COLO668 (cell line): ENCODE results near the gene OCA2.

Experiments
- DNase-seq: peaks from one replicate; lab custom pipeline; 2025; ENCODE audit not compliant: unreplicated experiment; lab: John Stamatoyannopoulos, UW

The OCA2 gene

GRCh38 chr15:28004143-28005003 lies 94.7 kb downstream of the OCA2 start:
- DNase-seq, result no peak

GRCh38 chr15:28003302-28004037 lies 95.6 kb downstream of the OCA2 start:
- no peak for DNase-seq

DNA sequence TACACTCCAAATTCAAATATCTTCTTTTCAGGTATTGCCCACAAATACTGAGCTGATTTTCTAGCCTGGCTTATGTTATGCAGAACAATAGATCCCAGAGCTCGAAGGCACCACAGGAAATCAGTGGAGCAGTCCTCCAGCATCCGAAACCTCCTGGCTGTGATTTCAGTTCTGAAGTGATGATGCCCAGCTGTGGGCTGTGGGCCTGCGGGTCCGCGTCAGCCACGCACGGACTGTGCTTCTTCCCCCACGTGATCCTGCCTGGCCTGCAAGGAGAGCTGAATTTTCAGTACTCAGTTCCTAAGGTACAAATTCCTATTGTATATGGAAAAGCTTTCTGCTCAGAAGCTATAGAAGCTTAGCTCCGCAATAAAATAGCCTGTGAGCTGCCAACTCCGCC lies 96.2 kb downstream of the OCA2 start:
- no peak for DNase-seq

DNA sequence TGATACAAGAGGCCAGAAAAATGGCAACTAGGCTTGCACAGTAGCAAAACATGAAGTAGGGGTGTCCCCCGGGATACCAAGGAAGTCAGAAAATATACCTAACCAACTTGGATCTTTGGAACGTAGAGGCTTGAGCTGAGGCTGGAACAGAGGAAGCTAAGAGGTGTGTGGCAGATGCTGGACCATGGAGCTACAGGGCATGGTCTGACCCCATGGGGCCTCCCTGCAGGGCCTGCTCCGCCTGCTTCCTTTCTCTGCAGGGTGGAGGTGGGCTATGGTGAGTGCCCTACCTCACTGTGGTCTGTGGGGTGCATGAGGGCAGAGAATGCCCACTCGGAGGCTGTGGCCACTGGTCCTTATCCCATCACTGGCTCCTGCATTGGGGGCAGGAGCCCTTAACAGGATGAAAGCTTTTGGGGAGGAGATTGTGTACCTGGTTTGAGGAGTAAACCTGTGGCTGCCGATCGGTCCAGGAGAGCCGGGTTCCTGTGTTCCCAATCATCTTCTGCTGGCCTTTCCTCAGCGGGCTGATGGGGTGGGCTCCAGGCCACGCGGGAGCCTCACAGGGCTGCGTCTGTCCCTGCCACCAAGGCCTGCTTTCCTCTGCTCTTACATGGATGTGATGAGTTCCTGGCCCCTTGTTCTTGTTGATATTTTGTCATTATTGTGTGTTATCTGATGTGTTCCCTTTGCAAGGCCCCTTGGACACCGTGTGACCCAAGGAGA lies 96.8 kb downstream of the OCA2 start:
- no peak for DNase-seq

DNA sequence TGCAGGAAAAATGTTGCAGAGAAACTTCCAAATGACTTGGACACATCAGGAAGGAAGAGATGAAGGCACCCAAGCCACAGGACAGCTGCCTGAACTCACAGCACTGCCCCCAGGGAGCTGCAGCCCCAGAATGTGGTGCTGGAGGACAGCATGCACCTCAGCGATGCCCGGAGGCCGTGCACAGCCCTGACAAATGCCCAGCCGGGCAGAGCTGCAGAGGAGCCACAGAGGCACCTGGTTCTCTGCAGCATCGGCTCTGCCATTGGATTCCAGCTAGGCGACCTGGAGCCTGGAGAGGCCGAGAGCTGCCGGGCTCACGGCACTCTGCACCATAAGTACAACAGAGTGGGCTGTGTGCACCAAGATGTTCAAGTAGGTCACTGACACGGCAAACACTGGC lies 97.5 kb downstream of the OCA2 start:
- DNase-seq, result no peak

DNA sequence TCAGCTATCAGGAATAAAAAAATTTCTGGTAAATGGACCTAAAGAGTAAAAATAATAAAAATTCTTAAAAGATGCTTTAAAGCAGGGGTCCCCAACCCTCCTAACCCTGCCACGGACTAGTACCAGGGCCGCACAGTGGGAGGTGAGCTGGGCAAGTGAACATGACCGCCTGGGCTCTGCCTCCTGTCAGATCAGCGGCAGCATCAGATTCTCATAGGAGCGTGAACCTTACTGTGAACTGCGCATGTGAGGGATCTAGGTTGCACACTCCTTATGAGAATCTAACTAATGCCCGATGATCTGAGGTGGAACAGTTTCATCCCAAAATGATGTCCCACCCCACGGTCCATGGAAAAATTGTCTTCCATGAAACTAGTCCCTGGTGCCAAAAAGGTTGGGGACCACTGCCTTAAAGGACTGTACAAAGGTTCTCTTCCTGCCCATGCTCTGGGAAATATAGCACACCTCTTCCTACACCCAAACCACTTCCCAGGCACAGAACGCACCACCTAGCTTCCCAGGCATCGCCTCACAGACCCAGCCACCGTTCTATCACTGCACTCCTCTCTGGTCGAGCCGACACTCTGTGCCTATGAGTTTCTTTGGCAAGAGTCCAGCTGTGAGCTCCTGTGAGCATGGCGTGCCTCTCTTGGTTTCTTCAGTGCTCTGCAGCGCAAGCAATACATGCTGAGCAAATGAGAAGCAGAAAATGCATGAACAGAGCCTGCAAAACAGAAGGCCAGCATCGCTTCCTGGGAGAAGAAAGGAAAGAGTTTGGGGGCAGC lies 104.9 kb downstream of the OCA2 start:
- DNase-seq, result no peak

- DNase-seq, result no peak
Measured at GRCh38 chr15:27993544-27993943, 105.6 kb downstream of the OCA2 start.

DNA sequence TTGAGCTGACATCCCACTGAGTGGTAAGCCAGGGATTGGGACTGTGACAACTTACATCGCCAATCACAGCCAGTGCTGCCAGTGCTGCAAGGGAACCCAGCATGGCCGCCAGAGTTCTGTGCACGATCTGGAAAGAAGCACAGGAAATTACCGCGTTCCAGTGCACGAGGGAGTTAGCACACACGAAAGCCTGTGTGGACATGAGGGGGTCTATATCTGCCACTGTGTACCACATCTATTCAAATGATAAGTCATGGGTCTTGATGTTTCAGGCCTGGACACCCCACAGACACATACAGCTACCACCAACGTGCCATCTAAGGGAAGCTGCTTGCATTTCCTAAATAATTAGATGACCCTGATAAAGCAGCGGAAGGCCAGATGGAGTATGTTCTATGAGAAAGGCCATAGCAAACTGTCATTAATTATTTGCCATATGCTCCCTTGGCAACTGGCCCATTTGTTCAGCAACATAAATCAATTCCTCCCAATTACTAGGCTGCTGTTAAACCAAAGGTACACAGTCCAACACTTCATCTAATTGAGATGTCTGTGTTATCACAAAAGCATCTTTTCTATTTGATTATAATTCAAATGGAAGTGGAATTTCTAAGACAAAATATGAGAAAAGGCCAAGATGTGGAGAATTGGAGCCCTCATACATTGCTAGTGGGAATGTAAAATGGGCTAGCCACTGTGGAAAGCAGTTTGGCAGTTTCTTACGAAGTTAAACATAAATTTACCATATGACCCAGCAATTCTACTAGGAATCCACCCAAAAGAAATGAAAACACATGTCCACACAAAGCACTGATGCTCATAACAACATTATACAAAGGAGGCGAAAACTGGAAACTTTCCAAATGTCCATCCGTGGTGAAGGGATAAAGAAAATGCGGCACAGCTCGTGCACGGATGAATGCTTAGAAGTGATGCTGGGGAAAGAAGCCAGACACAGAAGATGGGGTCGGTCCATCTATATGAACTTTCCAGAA lies 108.3 kb downstream of the OCA2 start:
- no peak for DNase-seq

DNA sequence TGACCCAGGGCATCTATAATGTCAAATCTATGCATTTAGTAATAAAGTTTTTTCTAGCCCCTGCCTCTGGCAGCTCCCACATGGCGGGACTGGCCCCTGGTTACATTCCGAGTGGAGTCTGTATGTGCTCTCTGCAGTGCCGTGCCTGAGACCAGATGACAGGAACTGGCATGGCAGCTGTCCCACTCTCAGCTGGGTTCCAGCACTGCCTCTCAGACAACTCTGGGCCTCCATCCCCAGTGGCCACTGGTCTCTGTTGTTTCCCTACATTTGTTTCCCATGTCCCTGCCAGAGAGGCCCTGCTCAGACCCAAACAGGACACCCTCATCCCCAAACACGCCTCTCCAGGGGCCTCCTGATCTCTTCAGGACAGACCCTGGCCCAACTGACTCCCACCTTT lies 109.3 kb downstream of the OCA2 start:
- no peak for DNase-seq

DNA sequence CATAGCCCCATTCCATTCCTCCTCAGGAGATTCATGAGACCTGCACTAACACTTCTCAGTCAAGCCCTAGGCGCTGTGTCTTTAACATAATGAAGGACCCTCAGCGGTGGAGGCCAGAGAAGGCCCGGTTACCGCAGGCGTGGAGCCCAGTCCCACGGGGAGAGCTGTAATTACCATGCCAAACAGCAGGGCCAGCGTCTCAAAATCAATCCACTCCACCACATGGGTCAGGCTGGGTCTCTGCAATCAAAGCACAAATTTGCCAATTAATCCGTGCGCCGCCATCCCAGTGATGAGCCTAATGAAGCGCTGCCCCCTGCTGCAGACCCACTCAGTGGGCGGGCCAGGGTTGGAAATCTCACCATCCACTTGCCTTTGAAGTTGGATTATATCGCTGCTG lies 109.7 kb downstream of the OCA2 start:
- DNase-seq, result no peak

GRCh38 chr15:27985099-27985498 lies 114.0 kb downstream of the OCA2 start:
- DNase-seq, result no peak

- DNase-seq, result no peak
Measured at GRCh38 chr15:27983496-27983895, 115.6 kb downstream of the OCA2 start.

DNA sequence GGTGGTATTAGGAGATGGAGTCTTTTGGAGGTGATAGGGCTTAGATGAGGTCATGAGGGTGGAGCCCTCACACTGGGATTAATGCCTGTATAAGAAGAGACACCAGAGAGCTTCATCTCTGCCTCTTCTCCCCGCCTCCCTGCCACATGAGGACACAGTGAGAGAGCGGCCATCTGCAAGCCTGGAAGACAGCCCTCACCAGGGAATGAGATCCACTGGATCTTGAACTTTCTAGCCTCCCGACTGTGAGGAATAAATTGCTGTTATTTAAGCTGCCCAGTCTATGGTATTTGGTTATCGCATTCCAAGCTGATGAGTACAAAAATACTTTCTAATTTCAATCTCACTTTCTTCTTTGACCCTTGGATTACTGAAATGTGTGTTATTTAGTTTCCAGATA lies 121.4 kb downstream of the OCA2 start:
- no peak for DNase-seq

- no peak for DNase-seq
Measured at GRCh38 chr15:27973886-27974285, 125.2 kb downstream of the OCA2 start.

GRCh38 chr15:27970661-27971392 lies 128.3 kb downstream of the OCA2 start:
- no peak for DNase-seq

GRCh38 chr15:27967541-27967940 lies 131.6 kb downstream of the OCA2 start:
- no peak for DNase-seq

DNA sequence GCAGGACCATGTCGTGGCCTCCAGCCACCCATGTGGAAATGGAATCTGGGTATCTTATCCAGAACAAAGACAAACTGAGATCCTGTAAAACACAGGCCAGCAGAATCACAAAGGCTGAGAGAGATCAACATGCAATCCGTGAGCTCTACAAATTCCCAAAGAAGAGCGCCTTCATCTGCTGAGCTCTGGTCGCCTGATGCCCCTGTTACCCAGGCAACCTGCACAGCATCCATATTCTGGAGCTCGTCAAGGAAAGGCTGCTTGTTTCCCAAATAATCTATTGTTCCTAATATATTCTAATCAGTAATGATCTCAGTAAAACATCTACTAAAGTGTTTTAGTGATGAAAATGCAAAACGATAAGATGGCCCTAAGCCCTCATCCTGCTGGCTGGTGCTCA lies 133.6 kb downstream of the OCA2 start:
- no peak for DNase-seq

GRCh38 chr15:27961801-27962200 lies 137.3 kb downstream of the OCA2 start:
- no peak for DNase-seq

GRCh38 chr15:27958911-27959578 lies 140.1 kb downstream of the OCA2 start:
- no peak for DNase-seq
